WTC11 (cell line): ENCODE data around the gene DNAJC5G. TPM values are rescaled to one million over a fixed set of nuclear protein-coding genes. Genes with fewer than 3 reads are reported as not detected.
A peak's percentile ranks its signal among the peaks of the same experiment; 100 is the strongest.

ENCODE experiments used
- ATAC-seq: fragments of 200-7000 bp; cut with Tn5 transposase; 2 replicates; pipeline ENCODE4 v1.10.0; 2021; ENCODE audit warnings: mild to moderate bottlenecking, moderate library complexity
- CTCF ChIA-PET: fragments of 300-600 bp; sonication (Branson Sonifier 250); formaldehyde crosslinking; loops from one replicate; lab custom pipeline; 2021; ENCODE audit warnings: antibody characterized with exemption; lab: Charles Lee
- POLR2A ChIA-PET: fragments of 350-600 bp; sonication (Branson Sonifier 250); formaldehyde crosslinking; loops from one replicate; lab custom pipeline; 2021; ENCODE audit warnings: antibody characterized with exemption; lab: Charles Lee
- DNase-seq: peaks from one replicate; pipeline ENCODE4 v3.0.0; 2021; ENCODE audit warnings: low spot score
- H3K27ac Mint-ChIP-seq: 2 replicates; pipeline ENCODE4 v1.8.0; 2021; ENCODE audit warnings: mixed read lengths
- H3K27me3 Mint-ChIP-seq: 2 replicates; pipeline ENCODE4 v1.8.0; 2021; ENCODE audit warnings: low read depth, mild to moderate bottlenecking, moderate library complexity, mixed read lengths
- H3K36me3 Mint-ChIP-seq: 2 replicates; pipeline ENCODE4 v1.8.0; 2021; ENCODE audit warnings: mixed read lengths
- H3K4me1 Mint-ChIP-seq: 2 replicates; pipeline ENCODE4 v1.8.0; 2022; ENCODE audit warnings: mixed read lengths
- H3K4me3 Mint-ChIP-seq: 2 replicates; pipeline ENCODE4 v1.8.0; 2021; ENCODE audit warnings: mild to moderate bottlenecking, moderate library complexity, mixed read lengths
- H3K9me3 Mint-ChIP-seq: 2 replicates; pipeline ENCODE4 v1.8.0; 2021; ENCODE audit warnings: mixed read lengths
- AR ChIP-seq: fragments of 250-450 bp; sonication (Bioruptor Pico); IDR thresholded peaks from 2 replicates; pipeline ENCODE4 v1.9.0; 2021; ENCODE audit warnings: mild to moderate bottlenecking
- ATF2 ChIP-seq: sonication (generic); formaldehyde crosslinking; IDR thresholded peaks from 2 replicates; pipeline ENCODE4 v1.8.1; 2022; ENCODE audit warnings: low read depth, missing genetic modification reagents, borderline replicate concordance
- E2F5 ChIP-seq: sonication (generic); formaldehyde crosslinking; IDR thresholded peaks from 2 replicates; pipeline ENCODE4 v1.8.1; 2022; ENCODE audit warnings: mild to moderate bottlenecking, moderate library complexity, missing genetic modification reagents
- ERG ChIP-seq: fragments of 250-450 bp; sonication (Bioruptor Pico); IDR thresholded peaks from 2 replicates; pipeline ENCODE4 v1.8.0; 2021; ENCODE audit warnings: mild to moderate bottlenecking
- FOXP1 ChIP-seq: sonication (generic); formaldehyde crosslinking; IDR thresholded peaks from 2 replicates; pipeline ENCODE4 v1.8.0; 2022; ENCODE audit warnings: missing genetic modification reagents, mild to moderate bottlenecking, moderate library complexity, borderline replicate concordance
- GABPB1 ChIP-seq: sonication (generic); formaldehyde crosslinking; IDR thresholded peaks from 2 replicates; pipeline ENCODE4 v1.8.1; 2023; ENCODE audit warnings: mild to moderate bottlenecking, missing genetic modification reagents
- MYBL2 ChIP-seq: sonication (generic); formaldehyde crosslinking; IDR thresholded peaks from 2 replicates; pipeline ENCODE4 v1.8.1; 2023; ENCODE audit warnings: mild to moderate bottlenecking, moderate library complexity, missing genetic modification reagents
- NFATC4 ChIP-seq: fragments of 250-450 bp; sonication (Bioruptor Pico); IDR thresholded peaks from 2 replicates; pipeline ENCODE4 v1.9.0; 2021; ENCODE audit warnings: mild to moderate bottlenecking
- NFYB ChIP-seq: sonication (generic); formaldehyde crosslinking; conservative IDR thresholded peaks from 2 replicates; pipeline ENCODE4 v1.8.0; 2022; ENCODE audit warnings: low read depth, missing genetic modification reagents
- PRRX2 ChIP-seq: fragments of 250-450 bp; sonication (Bioruptor Pico); IDR thresholded peaks from 2 replicates; pipeline ENCODE4 v1.8.0; 2021; ENCODE audit warnings: mild to moderate bottlenecking
- SP1 ChIP-seq: sonication (generic); formaldehyde crosslinking; conservative IDR thresholded peaks from 2 replicates; pipeline ENCODE4 v1.8.1; 2022; ENCODE audit warnings: missing genetic modification reagents
- TEAD1 ChIP-seq: sonication (generic); formaldehyde crosslinking; IDR thresholded peaks from 2 replicates; pipeline ENCODE4 v1.8.0; 2022; ENCODE audit warnings: mild to moderate bottlenecking, missing genetic modification reagents
- USF2 ChIP-seq: sonication (generic); formaldehyde crosslinking; IDR thresholded peaks from 2 replicates; pipeline ENCODE4 v1.8.1; 2023; ENCODE audit warnings: mild to moderate bottlenecking, missing genetic modification reagents, moderate library complexity
- ZMAT4 ChIP-seq: fragments of 250-450 bp; sonication (Bioruptor Pico); IDR thresholded peaks from 2 replicates; pipeline ENCODE4 v1.9.0; 2021; ENCODE audit warnings: mild to moderate bottlenecking
- ZNF281 ChIP-seq: sonication (generic); formaldehyde crosslinking; IDR thresholded peaks from 2 replicates; pipeline ENCODE4 v1.8.0; 2023; ENCODE audit warnings: mild to moderate bottlenecking, missing genetic modification reagents
- ZNF416 ChIP-seq: fragments of 250-450 bp; sonication (Bioruptor Pico); IDR thresholded peaks from 2 replicates; pipeline ENCODE4 v1.9.0; 2021; ENCODE audit warnings: mild to moderate bottlenecking, inconsistent platforms
- ZNF512 ChIP-seq: sonication (generic); formaldehyde crosslinking; IDR thresholded peaks from 2 replicates; pipeline ENCODE4 v1.8.1; 2022; ENCODE audit warnings: missing genetic modification reagents, borderline replicate concordance
- ZNF532 ChIP-seq: fragments of 250-450 bp; sonication (Bioruptor Pico); IDR thresholded peaks from 2 replicates; pipeline ENCODE4 v1.9.0; 2021; ENCODE audit warnings: mild to moderate bottlenecking, borderline replicate concordance
- total RNA-seq: library from RNA; stranded (reverse); gene quantifications from 3 replicates; pipeline ENCODE4 v1.2.3, GENCODE V29; 2021

DNAJC5G gene
- total RNA-seq, 1 experiment from 2014 or later = 0.44 TPM

GRCh38 chr2:27322766-27323595 lies 47.7 kb downstream of the DNAJC5G start, which contains the start of gene MPV17:
MPV17 (minus strand) TSS chr2:27323097; CDS start chr2:27322517, 580 bp downstream.
- ATAC-seq = peak; percentile 89
- peaks cover 11% of the 10 kb centered on the region for H3K4me1 Mint-ChIP-seq
- POLR2A ChIA-PET = interaction anchor here (0.5 to 1.3 kb wide), 6 partner anchors 11 to 102 kb away, joined by 3 to 4 read pairs (median 3); partner anchors contain the start of genes EIF2B4 and UCN
- TF ChIP-seq TEAD1 (CRISPR knock-in tag) = peak; percentile 56; the same call in 1 of the 2 replicates
- TF ChIP-seq AR (CRISPR knock-in tag) = 0 out of 2 replicates have a peak, but pooled peaks have one; percentile 52
- no peak for TF ChIP-seq E2F5 (CRISPR knock-in tag)
- peak; percentile 31; the same call in 1 of the 2 replicates for TF ChIP-seq ERG (CRISPR knock-in tag)
- TF ChIP-seq ATF2 (CRISPR knock-in tag) = no peak
- TF ChIP-seq FOXP1 (CRISPR knock-in tag) = 0 out of 2 replicates have a peak, but pooled peaks have one; percentile 53
- peak; percentile 78 for TF ChIP-seq ZMAT4
- TF ChIP-seq GABPB1 (CRISPR knock-in tag) = peak; percentile 84
- TF ChIP-seq NFATC4 (CRISPR knock-in tag) = peak; percentile 62
- TF ChIP-seq ZNF281 = no peak
- TF ChIP-seq PRRX2 = peak; percentile 66; the same call in 1 of the 2 replicates
- TF ChIP-seq SP1 = peak; percentile 99
- TF ChIP-seq ZNF512 (CRISPR knock-in tag) = no peak
- TF ChIP-seq ZNF532 = 0 out of 2 replicates have a peak, but pooled peaks have one; percentile 61
- TF ChIP-seq USF2 = peak; percentile 97
- TF ChIP-seq NFYB (CRISPR knock-in tag) = 0 out of 2 replicates have a peak, but pooled peaks have one; percentile 17
- TF ChIP-seq MYBL2 (CRISPR knock-in tag) = peak; percentile 45; the same call in 1 of the 2 replicates
- peak; percentile 81 for TF ChIP-seq ZNF416 (CRISPR knock-in tag)

More at GRCh38 chr2:27322766-27323595, 47.7 kb downstream of the DNAJC5G start, which contains the start of gene MPV17:
- CTCF ChIA-PET = interaction anchor here (1.0 to 2.1 kb wide), 5 partner anchors 15 to 72 kb away, joined by 3 to 7 read pairs (median 4); partner anchors contain the start of gene UCN
- Mint-ChIP-seq H3K4me3 (peak within 1 kb of the TSS; percentile 99), H3K36me3 (peaks cover 20% of the 10 kb centered on the region), H3K27ac (peak within 1 kb of the TSS; percentile 94), H3K27me3 (no peaks in the 10 kb centered on the region), H3K9me3 (no peaks in the 10 kb centered on the region)
- peak; percentile 91 for DNase-seq
